Activated T-helper 1 cell treated with anti-CD3 and anti-CD28 coated beads, Interleukin-12 subunit alpha, Interleukin-12 subunit beta, Interleukin-2, Interleukin-4 antibody, amounts not matched to agents 30 ng/mL and 10 ng/mL and 1 ng/mL, durations not matched to agents 14 hours and 24 hours and 36 hours (primary cell): ENCODE results near the gene UGT1A6. TPM values are rescaled to one million over a fixed set of nuclear protein-coding genes. Genes with fewer than 3 reads are reported as not detected.

Experiments used
- DNase-seq: peaks from one replicate; pipeline ENCODE4 v3.0.0; 2021; ENCODE audit warnings: low spot score
- H3K27ac Mint-ChIP-seq: one replicate; pipeline ENCODE4 v1.8.0; 2021; ENCODE audit warnings: mild to moderate bottlenecking, mixed read lengths
- H3K27me3 Mint-ChIP-seq: one replicate; pipeline ENCODE4 v1.8.0; 2022; ENCODE audit warnings: mild to moderate bottlenecking, moderate library complexity, mixed read lengths; ENCODE audit not compliant: insufficient read depth
- H3K36me3 Mint-ChIP-seq: one replicate; pipeline ENCODE4 v1.8.0; 2021; ENCODE audit warnings: low read depth, mixed read lengths
- H3K4me1 Mint-ChIP-seq: one replicate; pipeline ENCODE4 v1.8.0; 2021; ENCODE audit warnings: low read depth, mixed read lengths
- H3K4me3 Mint-ChIP-seq: one replicate; pipeline ENCODE4 v1.8.0; 2021; ENCODE audit warnings: mild to moderate bottlenecking, moderate library complexity, mixed read lengths
- H3K9me3 Mint-ChIP-seq: one replicate; pipeline ENCODE4 v1.8.0; 2021; ENCODE audit warnings: mixed read lengths
- intact Hi-C: fragments of 100-400 bp; cut with micrococcal nuclease; formaldehyde crosslinking; loops from one replicate; pipeline ENCODE4 v1.15.1; 2024
- total RNA-seq: library from RNA; stranded (reverse); gene quantifications from 2 replicates; pipeline ENCODE4 v1.2.3, GENCODE V29; 2022

The UGT1A6 gene
- total RNA-seq, 1 donor from 2014 or later, result not detected

DNA sequence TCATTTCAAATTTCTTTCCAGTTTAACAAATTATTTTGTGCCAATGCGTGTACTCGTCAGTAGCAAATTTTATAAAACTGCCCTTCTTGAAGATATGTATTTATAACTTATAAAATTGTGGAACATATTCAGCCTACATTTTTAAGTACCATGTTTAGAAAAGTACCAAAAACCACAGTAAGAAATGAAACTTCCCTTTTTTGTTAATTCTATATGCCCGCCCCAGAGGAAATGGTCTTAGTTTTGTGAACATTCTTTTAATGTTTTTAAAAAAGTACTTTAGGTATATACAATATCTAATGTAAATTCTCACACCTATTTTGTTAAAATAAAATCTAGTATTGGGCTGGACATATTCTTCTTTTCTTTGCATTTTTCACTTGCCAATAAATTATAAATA is 19.8 kb upstream of the UGT1A6 start:
- Mint-ChIP-seq H3K9me3 (no peaks in the 10 kb centered on the region), H3K27ac (no peak overlapping the region), H3K4me3 (no peak overlapping the region), H3K27me3 (peaks cover 9% of the 10 kb centered on the region), H3K4me1 (no peaks in the 10 kb centered on the region), H3K36me3 (no peaks in the 10 kb centered on the region)
- intact Hi-C loops, result no loop called here
- DNase-seq, result no peak

DNA sequence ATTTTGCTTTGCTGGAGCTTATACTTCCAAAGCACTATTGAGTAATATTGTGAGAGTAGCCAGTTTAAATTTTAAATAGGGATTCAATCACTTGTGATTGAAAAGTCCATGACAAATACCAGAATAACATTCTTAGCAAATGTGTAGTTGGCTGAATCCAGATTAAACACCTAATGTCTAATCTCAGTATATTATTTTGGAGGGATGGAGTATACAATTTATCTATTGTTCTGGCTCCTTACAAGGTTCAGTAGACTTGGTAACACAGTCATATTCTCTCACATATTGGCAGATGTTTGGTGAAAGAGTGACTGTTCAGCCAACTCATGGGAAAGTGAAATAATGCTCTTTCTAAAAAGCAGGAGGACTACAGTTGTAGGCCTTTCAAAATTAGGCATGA is 18.8 kb upstream of the UGT1A6 start:
- H3K27me3 Mint-ChIP-seq, result peaks cover 4% of the 10 kb centered on the region
- H3K36me3 Mint-ChIP-seq, result no peaks in the 10 kb centered on the region
- no peak overlapping the region for H3K27ac Mint-ChIP-seq
- no peaks in the 10 kb centered on the region for H3K9me3 Mint-ChIP-seq
- no peaks in the 10 kb centered on the region for H3K4me1 Mint-ChIP-seq
- intact Hi-C loops, result no loop called here
- H3K4me3 Mint-ChIP-seq, result no peak overlapping the region
- DNase-seq, result no peak

DNA sequence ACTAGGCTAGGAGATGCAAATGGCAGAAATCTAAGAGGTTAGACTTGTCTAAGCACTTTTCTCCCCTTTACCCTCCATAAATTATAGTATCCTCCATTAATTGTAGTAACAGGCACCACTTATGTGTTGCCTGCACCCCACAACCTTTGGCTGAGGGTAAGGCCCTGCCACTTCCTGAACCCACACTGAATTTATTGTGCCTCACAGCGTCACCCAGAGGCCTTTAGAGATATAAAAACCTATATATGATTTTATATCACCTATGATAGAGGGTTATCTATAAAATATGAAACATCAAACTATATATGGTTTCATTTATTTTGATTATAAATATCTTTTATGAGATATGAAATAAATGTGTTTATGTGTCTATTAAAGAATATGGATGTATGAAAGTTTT is 18.4 kb upstream of the UGT1A6 start:
- H3K4me3 Mint-ChIP-seq, result no peak overlapping the region
- H3K9me3 Mint-ChIP-seq, result no peaks in the 10 kb centered on the region
- peaks cover 4% of the 10 kb centered on the region for H3K27me3 Mint-ChIP-seq
- H3K36me3 Mint-ChIP-seq, result no peaks in the 10 kb centered on the region
- no peak for DNase-seq
- H3K4me1 Mint-ChIP-seq, result no peaks in the 10 kb centered on the region
- H3K27ac Mint-ChIP-seq, result no peak overlapping the region
- intact Hi-C loops, result no loop called here

DNA sequence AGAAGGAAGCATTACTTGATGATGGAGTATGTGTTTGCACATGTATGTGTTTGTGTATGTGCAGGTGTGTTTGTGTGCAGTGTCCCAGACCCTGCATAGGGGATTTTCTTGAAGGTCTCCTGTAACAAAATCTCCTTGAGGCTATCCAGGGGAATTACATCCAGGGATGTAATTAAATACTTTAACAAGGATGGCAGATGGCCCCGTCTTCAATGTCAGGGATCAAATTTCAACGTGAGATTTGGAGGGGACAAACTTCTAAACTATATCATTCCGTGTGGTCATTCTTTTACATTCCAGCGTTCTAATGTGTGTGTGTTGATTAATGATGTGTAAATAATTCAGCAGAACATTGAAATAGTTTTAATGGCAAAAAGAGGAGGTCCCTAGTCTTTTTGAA is 17.7 kb upstream of the UGT1A6 start:
- no peaks in the 10 kb centered on the region for H3K9me3 Mint-ChIP-seq
- no peak overlapping the region for H3K4me3 Mint-ChIP-seq
- H3K27me3 Mint-ChIP-seq, result peaks cover 4% of the 10 kb centered on the region
- H3K27ac Mint-ChIP-seq, result no peak overlapping the region
- H3K36me3 Mint-ChIP-seq, result no peaks in the 10 kb centered on the region
- H3K4me1 Mint-ChIP-seq, result no peaks in the 10 kb centered on the region
- intact Hi-C loops, result no loop called here
- DNase-seq, result no peak

DNA sequence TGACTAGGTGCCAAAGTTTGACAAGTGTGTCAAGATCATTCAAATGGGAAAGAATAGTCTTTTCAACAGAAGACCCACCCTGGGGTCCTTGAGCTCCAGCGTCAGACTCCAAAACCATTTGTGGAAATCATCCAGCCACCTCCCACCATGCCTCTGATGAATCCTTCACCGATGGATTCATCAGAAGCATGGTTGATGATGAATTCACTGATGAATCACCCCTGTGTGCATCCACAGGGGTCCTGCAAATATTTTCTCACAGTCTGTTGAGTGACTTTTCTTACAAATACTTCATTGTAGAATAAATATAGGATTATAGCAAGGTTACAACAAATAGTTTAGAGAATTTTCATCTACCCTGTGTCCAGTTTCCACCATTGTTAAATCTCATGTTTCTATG is 16.6 kb upstream of the UGT1A6 start:
- DNase-seq, result no peak
- no peak overlapping the region for H3K27ac Mint-ChIP-seq
- H3K4me1 Mint-ChIP-seq, result no peaks in the 10 kb centered on the region
- no peaks in the 10 kb centered on the region for H3K36me3 Mint-ChIP-seq
- H3K9me3 Mint-ChIP-seq, result no peaks in the 10 kb centered on the region
- no peak overlapping the region for H3K4me3 Mint-ChIP-seq
- intact Hi-C loops, result no loop called here
- peaks cover 4% of the 10 kb centered on the region for H3K27me3 Mint-ChIP-seq

DNA sequence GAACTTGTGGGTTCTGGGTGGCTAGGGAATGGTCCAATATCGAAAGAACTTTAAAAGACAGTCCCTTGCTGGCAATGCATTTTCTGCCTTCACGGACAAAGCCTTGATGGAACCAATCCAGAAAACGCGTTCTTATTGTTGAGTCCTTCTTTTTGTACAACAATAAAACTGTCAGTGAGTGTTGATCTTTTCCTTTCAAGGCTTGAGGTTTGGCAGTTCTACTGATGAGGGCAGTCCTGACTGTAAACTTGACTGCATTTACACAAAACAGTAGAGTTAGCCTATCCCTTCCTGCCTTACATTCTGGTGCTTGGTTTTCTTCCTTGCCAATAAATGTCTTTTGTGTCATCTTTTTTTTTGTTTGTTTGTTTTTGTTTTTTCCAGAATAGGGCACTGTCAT is 13.5 kb upstream of the UGT1A6 start:
- intact Hi-C loops, result no loop called here
- DNase-seq, result no peak
- Mint-ChIP-seq H3K9me3 (no peaks in the 10 kb centered on the region), H3K36me3 (no peaks in the 10 kb centered on the region), H3K27me3 (peaks cover 4% of the 10 kb centered on the region), H3K4me1 (no peaks in the 10 kb centered on the region), H3K27ac (no peak overlapping the region), H3K4me3 (no peak overlapping the region)

DNA sequence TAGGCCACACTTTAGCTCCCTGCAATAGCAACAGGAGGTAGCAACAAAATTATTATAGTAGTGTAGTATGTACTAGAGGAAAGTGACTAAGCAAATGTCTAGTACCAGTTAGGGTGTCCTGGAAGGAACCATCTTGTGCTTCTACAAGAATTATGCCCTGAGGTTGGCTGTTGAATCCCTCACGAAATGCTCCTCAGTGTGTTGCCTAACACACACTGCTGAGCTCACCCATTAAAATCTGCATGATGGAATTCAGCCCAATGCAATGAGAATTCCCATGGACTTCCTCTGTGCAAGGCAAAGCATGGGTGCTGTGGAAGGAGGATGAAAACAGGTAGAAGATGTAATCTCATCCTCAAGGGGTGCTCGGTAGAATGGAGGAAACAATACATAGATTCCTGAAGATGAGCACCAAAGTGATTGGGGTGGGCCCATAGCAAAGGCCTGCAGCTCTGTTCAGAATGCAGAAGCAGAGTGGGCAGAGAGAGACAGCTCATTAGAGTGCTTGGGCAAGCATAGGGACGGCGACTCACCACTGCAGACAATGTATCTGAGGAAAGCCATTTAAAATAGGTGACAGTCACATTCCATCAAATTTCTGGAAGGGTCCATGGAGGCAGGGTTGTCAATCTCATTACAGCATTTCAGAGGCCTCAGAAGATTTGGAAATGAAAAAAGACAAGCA is 12.2 kb upstream of the UGT1A6 start:
- intact Hi-C loops, result no loop called here
- DNase-seq, result no peak
- H3K4me1 Mint-ChIP-seq, result no peaks in the 10 kb centered on the region
- no peaks in the 10 kb centered on the region for H3K9me3 Mint-ChIP-seq
- no peak overlapping the region for H3K27ac Mint-ChIP-seq
- H3K27me3 Mint-ChIP-seq, result peaks cover 4% of the 10 kb centered on the region
- no peak overlapping the region for H3K4me3 Mint-ChIP-seq
- no peaks in the 10 kb centered on the region for H3K36me3 Mint-ChIP-seq

DNA sequence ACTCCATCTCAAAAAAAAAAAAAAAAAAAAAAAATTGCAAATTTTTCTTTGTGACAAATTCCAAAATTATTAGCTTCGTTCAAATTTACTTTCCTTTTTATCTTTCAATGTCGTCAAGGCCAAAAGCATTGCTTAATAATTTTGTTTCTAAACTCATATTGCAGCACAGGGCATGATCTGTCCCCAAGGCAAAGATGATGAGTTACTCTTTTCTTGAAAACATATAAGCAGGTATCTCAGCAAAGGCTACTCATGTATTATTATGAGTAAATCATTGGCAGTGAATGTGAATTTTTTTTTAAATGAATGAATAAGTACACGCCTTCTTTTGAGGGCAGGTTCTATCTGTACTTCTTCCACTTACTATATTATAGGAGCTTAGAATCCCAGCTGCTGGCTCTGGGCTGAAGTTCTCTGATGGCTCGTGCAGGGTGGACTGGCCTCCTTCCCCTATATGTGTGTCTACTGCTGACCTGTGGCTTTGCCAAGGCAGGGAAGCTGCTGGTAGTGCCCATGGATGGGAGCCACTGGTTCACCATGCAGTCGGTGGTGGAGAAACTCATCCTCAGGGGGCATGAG is 11.1 kb upstream of the UGT1A6 start, which contains the start of gene UGT1A7:
Gene UGT1A7, plus strand, starts transcription at position 381 of the 579 bp plus-strand sequence. Its CDS starts 37 bp downstream, at position 418.
- intact Hi-C loops, result no loop called here
- Mint-ChIP-seq H3K4me3 (no peak within 1 kb of the TSS), H3K27me3 (peaks cover 2% of the 10 kb centered on the region), H3K4me1 (no peaks in the 10 kb centered on the region), H3K36me3 (no peaks in the 10 kb centered on the region), H3K27ac (no peak within 1 kb of the TSS), H3K9me3 (no peaks in the 10 kb centered on the region)
- no peak for DNase-seq

DNA sequence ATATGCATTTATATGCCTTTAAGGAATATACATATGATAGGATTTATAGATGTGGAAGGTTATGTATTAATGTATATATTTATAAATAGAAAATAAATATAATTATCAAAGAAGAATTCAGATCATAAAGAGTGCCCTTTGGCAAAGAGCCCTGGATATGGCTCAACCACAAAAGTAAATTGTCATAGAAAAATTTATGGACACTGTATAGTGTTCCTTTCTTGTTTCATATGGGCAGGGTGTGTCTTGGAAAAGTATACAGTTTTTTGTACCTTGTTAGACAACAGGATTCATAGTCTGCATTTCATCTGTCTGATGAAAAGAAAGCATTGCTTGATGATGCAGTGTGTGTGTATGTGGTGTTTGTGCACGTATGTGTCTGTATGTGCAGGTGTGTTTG is 8.1 kb upstream of the UGT1A6 start:
- Mint-ChIP-seq H3K36me3 (no peaks in the 10 kb centered on the region), H3K9me3 (no peaks in the 10 kb centered on the region), H3K27me3 (peaks cover 6% of the 10 kb centered on the region), H3K4me1 (no peaks in the 10 kb centered on the region), H3K4me3 (no peak overlapping the region), H3K27ac (no peak overlapping the region)
- DNase-seq, result no peak
- intact Hi-C loops, result no loop called here

DNA sequence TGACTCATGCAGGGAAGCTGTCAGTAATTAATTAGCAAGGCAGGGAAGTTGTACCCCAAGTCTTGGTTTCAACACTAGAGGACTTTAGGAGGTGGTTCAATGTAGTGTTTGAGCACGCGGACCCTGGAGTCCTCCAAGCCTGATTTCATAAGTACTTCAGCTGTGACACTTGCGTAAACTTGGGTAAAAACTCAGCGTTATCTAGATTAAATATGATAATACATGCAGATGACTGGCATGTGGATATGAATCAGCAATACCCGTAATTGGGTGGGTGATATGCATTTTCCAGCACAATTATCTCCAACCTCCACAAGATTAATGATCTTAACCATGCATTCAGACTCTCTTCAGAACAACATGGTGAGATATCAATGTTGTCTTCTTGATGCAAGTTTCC is 5.8 kb upstream of the UGT1A6 start:
- intact Hi-C loops, result no loop called here
- H3K4me1 Mint-ChIP-seq, result no peaks in the 10 kb centered on the region
- no peak overlapping the region for H3K27ac Mint-ChIP-seq
- no peak overlapping the region for H3K4me3 Mint-ChIP-seq
- no peak for DNase-seq
- H3K36me3 Mint-ChIP-seq, result no peaks in the 10 kb centered on the region
- peaks cover 10% of the 10 kb centered on the region for H3K27me3 Mint-ChIP-seq
- H3K9me3 Mint-ChIP-seq, result no peaks in the 10 kb centered on the region

DNA sequence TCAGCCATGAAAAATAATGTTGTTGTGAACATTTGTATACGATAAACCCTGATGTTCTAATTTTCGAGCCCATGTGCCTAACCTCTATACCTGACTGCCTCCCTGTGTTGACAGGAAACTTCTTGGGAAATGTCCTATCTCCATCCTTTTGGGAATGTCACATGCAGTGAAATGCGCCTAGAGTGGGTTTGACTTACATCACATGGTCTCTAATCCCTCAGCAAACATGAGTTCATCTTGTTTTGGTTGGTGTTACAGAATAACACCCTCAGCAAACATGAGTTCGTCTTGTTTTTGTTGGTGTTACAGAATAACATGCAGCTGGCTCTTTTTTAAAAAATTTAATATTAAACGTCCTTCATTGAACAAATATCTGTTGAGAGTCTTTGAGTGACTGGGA is 4.3 kb upstream of the UGT1A6 start:
- intact Hi-C loops, result no loop called here
- no peak for DNase-seq
- H3K27me3 Mint-ChIP-seq, result peaks cover 10% of the 10 kb centered on the region
- no peak overlapping the region for H3K4me3 Mint-ChIP-seq
- no peaks in the 10 kb centered on the region for H3K36me3 Mint-ChIP-seq
- H3K4me1 Mint-ChIP-seq, result no peaks in the 10 kb centered on the region
- H3K9me3 Mint-ChIP-seq, result no peaks in the 10 kb centered on the region
- no peak overlapping the region for H3K27ac Mint-ChIP-seq

DNA sequence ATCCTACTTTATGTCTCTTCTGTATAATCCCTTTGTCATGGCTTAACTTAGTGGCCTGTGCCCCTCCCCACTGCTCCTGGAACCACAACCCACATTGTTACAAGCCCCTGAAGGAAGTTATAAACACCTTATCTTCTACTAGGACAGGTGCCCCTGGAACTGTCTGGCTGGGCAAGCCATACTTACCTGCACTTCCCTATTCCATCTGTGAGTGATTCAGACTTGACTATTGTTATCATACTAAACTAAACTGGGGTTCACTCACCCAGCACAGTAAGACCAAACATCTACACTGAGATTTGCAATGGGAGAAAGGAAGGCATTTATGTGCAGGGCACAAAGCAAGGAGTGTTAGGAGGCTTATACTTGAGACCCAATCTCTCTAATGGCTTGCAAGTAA is 3.7 kb upstream of the UGT1A6 start:
- no peaks in the 10 kb centered on the region for H3K4me1 Mint-ChIP-seq
- H3K27me3 Mint-ChIP-seq, result peaks cover 13% of the 10 kb centered on the region
- no peaks in the 10 kb centered on the region for H3K9me3 Mint-ChIP-seq
- no peak overlapping the region for H3K27ac Mint-ChIP-seq
- H3K4me3 Mint-ChIP-seq, result no peak overlapping the region
- no peak for DNase-seq
- intact Hi-C loops, result no loop called here
- no peaks in the 10 kb centered on the region for H3K36me3 Mint-ChIP-seq

DNA sequence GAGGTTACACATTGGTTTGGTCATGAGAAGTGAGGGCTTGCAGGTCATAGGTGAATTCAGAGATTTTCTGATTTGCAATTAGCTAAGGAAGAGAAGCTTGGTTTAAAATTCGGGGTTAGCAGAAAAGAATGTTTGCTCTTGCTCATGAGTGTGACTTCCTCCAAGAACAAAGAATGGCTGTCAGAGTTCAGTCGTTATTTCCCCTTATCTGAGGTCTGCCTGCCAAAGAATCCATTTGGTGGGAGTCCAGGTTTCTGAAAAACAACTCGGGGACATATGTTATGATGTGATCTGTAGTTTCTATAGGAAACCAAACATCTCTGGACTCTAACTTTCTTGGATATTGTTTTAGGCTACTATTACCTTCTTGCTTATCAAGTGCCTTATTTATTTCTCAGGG is 3.2 kb upstream of the UGT1A6 start:
- H3K36me3 Mint-ChIP-seq, result no peaks in the 10 kb centered on the region
- H3K27ac Mint-ChIP-seq, result no peak overlapping the region
- no peak overlapping the region for H3K4me3 Mint-ChIP-seq
- no peaks in the 10 kb centered on the region for H3K9me3 Mint-ChIP-seq
- DNase-seq, result no peak
- intact Hi-C loops, result no loop called here
- peaks cover 13% of the 10 kb centered on the region for H3K27me3 Mint-ChIP-seq
- H3K4me1 Mint-ChIP-seq, result no peaks in the 10 kb centered on the region

DNA sequence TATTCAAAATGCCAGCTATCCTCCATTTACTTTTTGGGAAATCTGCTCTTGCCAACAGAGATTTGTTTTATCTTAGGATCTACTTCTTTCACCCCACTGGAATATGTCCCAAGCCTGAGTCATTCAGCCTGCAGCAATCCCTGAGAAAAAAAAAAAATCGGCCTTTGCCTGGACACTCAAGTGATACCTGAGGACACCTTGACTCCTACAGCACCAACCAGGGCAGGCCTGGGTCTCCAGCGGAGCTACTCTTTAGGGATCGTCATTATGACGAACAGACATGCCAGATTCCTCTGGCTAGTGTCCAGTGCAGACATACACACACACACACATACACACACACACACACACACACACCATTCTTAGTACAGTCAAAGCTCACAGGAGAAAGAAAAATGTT is 2.2 kb upstream of the UGT1A6 start:
- Mint-ChIP-seq H3K9me3 (no peaks in the 10 kb centered on the region), H3K4me3 (no peak overlapping the region), H3K27me3 (peaks cover 13% of the 10 kb centered on the region), H3K4me1 (no peaks in the 10 kb centered on the region), H3K27ac (no peak overlapping the region), H3K36me3 (no peaks in the 10 kb centered on the region)
- DNase-seq, result no peak
- intact Hi-C loops, result no loop called here
